GM12873 (cell line): ENCODE data around the gene MBNL2.

ENCODE experiments used
- CTCF ChIP-seq: IDR thresholded peaks from 2 replicates; pipeline ENCODE4 v1.5.1; 2012; ENCODE audit warnings: low read depth, mild to moderate bottlenecking, moderate library complexity, low read length, control low read depth; ENCODE audit not compliant: insufficient read depth; ENCODE audit errors: missing control alignments

The MBNL2 gene

GRCh38 chr13:97188207-97188606 lies 33.9 kb upstream of the MBNL2 start:
- no peak for TF ChIP-seq CTCF

GRCh38 chr13:97189928-97190327 lies 32.2 kb upstream of the MBNL2 start:
- no peak for TF ChIP-seq CTCF

GRCh38 chr13:97191142-97191541 lies 31.0 kb upstream of the MBNL2 start:
- TF ChIP-seq CTCF: no peak

- no peak for TF ChIP-seq CTCF
These were observed 30.5 kb upstream of the MBNL2 start for GRCh38 chr13:97191615-97192014.

GRCh38 chr13:97192166-97192565 lies 30.0 kb upstream of the MBNL2 start:
- no peak for TF ChIP-seq CTCF

GRCh38 chr13:97193577-97193976 lies 28.6 kb upstream of the MBNL2 start:
- TF ChIP-seq CTCF: no peak

- TF ChIP-seq CTCF: no peak
These were observed 27.7 kb upstream of the MBNL2 start for GRCh38 chr13:97194479-97194878.

GRCh38 chr13:97196340-97196739 lies 25.8 kb upstream of the MBNL2 start:
- TF ChIP-seq CTCF: no peak
